GM19467 (cell line): ENCODE data around the gene PPIL3.
A peak's percentile ranks its signal among the peaks of the same experiment; 100 is the strongest.
"Not testable (repeated sequence)": the region's sequence is repeated elsewhere in the genome, so short reads cannot be mapped to it uniquely, and the experiment has no call there.

ENCODE experiments used
- ATAC-seq: cut with Tn5 transposase; IDR thresholded peaks from one replicate; pipeline ENCODE4 v1.9.1; 2021; ENCODE audit warnings: mild to moderate bottlenecking, moderate library complexity; ENCODE audit not compliant: unreplicated experiment

The PPIL3 gene

GRCh38 chr2:200888704-200889625 is at the start of gene PPIL3, which contains the start of gene NIF3L1:
Gene PPIL3, minus strand, starts transcription at chr2:200889077. Its CDS starts 1,462 bp downstream, at chr2:200887615.
Gene NIF3L1, plus strand, starts transcription at chr2:200889371. Its CDS starts 2,573 bp downstream, at chr2:200891944.
- ATAC-seq: peak; percentile 86

- ATAC-seq: no peak
These were observed 42.2 kb upstream of the PPIL3 start for GRCh38 chr2:200930947-200931626.

GRCh38 chr2:200929334-200930249 is 40.7 kb upstream of the PPIL3 start:
- ATAC-seq: no peak

- ATAC-seq: no peak
These were observed 33.6 kb upstream of the PPIL3 start for GRCh38 chr2:200922439-200922838.

GRCh38 chr2:200913654-200914053 is 24.8 kb upstream of the PPIL3 start:
- ATAC-seq: no peak

- ATAC-seq: no peak
These were observed 21.1 kb upstream of the PPIL3 start for GRCh38 chr2:200909958-200910357.

GRCh38 chr2:200905618-200906296 is 16.9 kb upstream of the PPIL3 start:
- ATAC-seq: no peak

GRCh38 chr2:200901459-200902072 is 12.7 kb upstream of the PPIL3 start:
- ATAC-seq: peak; percentile 97

GRCh38 chr2:200899482-200899881 is 10.6 kb upstream of the PPIL3 start:
- no peak for ATAC-seq

GRCh38 chr2:200881715-200882249 is 7.1 kb downstream of the PPIL3 start:
- ATAC-seq: not testable (repeated sequence)

GRCh38 chr2:200878289-200878880 is 10.5 kb downstream of the PPIL3 start:
- no peak for ATAC-seq

- ATAC-seq: no peak
These were observed 11.4 kb downstream of the PPIL3 start for GRCh38 chr2:200877443-200877842.

GRCh38 chr2:200873560-200873959 is 15.3 kb downstream of the PPIL3 start:
- no peak for ATAC-seq

GRCh38 chr2:200871151-200871550 is 17.7 kb downstream of the PPIL3 start:
- no peak for ATAC-seq

- ATAC-seq: no peak
These were observed 19.9 kb downstream of the PPIL3 start for GRCh38 chr2:200869014-200869413.

- peak; percentile 85 for ATAC-seq
These were observed 24.5 kb downstream of the PPIL3 start, which contains the start of gene CLK1 for GRCh38 chr2:200864176-200865034. Gene CLK1, minus strand, starts transcription at chr2:200864658. Its CDS starts 2,796 bp downstream, at chr2:200861862.

GRCh38 chr2:200863782-200864175 is 25.1 kb downstream of the PPIL3 start:
- ATAC-seq: no peak

- ATAC-seq: no peak
These were observed 26.3 kb downstream of the PPIL3 start for GRCh38 chr2:200862532-200863000.
